Measurements from ENCODE around the gene HINFP. TPM values are rescaled to one million over a fixed set of nuclear protein-coding genes. Genes with fewer than 3 reads are reported as not detected.
"Not testable (repeated sequence)": the region's sequence is repeated elsewhere in the genome, so short reads cannot be mapped to it uniquely, and the experiment has no call there.

Gene HINFP
- total and polyA plus RNA-seq, 11 donors, result 9.4 to 16.3 (median 12.8) TPM

DNA sequence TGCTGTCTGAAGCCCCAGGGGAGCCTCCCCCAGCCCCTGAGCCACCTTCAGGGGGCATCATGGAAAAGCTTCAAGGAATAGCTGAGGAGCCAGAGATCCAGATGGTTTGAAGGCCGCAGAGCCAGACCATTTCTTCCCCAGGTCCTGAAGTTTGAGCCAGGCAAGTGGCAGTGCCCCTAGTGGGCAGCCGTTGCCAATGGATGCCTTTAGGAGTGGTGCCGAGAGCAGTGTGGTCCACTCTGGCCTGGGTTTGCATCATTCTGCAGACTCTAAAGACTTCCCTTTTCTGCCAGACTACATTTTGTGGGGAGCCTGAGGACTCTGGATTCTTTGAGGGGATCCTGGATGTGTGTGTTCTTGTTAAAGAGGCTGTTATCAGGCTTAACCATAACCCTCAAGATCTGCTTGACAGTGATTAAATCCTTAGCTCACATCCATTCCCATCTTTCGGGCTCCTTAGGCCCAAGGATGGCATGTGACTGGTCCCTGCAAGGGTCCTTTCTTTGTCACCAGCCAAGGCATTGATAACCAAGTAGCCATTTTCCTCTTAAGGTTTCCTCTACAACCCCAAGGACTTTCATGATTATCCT lies 13.1 kb downstream of the HINFP start:
- TF ChIP-seq POLR2A (IDR thresholded peaks at IDR 0.05) (no peak), CTCF (IDR thresholded peaks at IDR 0.05) (peak in 10 of 12 donors; percentile 21 to 51 (median 34))
- peak in 2 of 4 donors; percentile 41 to 62 for ATAC-seq
- WGBS, 4 donors, result 63 to 80% (median 75%) methylated on average over 4 of the region's 4 CpGs
- Histone ChIP-seq H3K36me3 (peaks cover 0 to 60% (median 56%) of the 10 kb centered on the region in 9 donors), H3K27me3 (no peaks in the 10 kb centered on the region), H3K4me1 (peaks cover 0 to 21% (median 0%) of the 10 kb centered on the region in 12 donors), H3K9me3 (no peaks in the 10 kb centered on the region), H3K27ac (no peak overlapping the region), H3K4me3 (no peak overlapping the region)
- no peak for DNase-seq
- intact Hi-C loops (cut with DNase I), result loop anchor here in 1 of 10 donors (10.0 kb wide), 1 partner anchor 150 kb away; no protein-coding TSS in a partner anchor

DNA sequence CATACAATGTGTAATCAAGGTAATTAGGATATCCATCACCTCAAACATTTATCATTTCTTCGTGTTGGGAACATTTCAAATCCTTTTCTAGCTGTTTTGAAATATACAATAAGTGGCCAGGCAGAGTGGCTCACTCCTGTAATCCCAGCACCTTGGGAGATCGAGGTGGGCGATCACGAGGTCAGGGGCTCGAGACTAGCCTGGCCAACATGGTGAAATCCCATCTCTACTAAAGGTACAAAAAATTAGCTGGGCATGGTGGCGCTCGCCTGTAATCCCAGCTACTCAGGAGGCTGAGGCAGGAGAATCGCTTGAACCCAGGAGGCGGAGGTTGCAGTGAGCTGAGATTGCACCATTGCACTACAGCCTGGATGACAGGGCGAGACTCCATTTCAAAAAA lies 17.9 kb downstream of the HINFP start:
- not testable (repeated sequence) for H3K27me3 ChIP-seq, H3K9me3 ChIP-seq, DNase-seq, H3K4me3 ChIP-seq, H3K27ac ChIP-seq, ATAC-seq
- Histone ChIP-seq H3K4me1 (peaks cover 0 to 10% (median 0%) of the 10 kb centered on the region in 12 donors), H3K36me3 (peaks cover 0 to 12% (median 8%) of the 10 kb centered on the region in 9 donors)
- WGBS, 4 donors, result 90 to 93% (median 92%) methylated on average over 10 of the region's 10 CpGs
- intact Hi-C loops (cut with DNase I), result loop anchor here in 1 of 10 donors (10.0 kb wide), 1 partner anchor 146 kb away; no protein-coding TSS in a partner anchor

GRCh38 chr11:119144825-119145486 lies 23.6 kb downstream of the HINFP start:
- ATAC-seq (peak; percentile 67 to 91 (median 81)), DNase-seq (peak in 4 of 5 donors; percentile 42 to 65 (median 47))
- Histone ChIP-seq H3K27me3 (peaks cover 0 to 39% (median 0%) of the 10 kb centered on the region in 9 donors), H3K9me3 (no peaks in the 10 kb centered on the region), H3K36me3 (no peaks in the 10 kb centered on the region), H3K4me3 (no peak overlapping the region), H3K27ac (no peak overlapping the region), H3K4me1 (peaks cover 0 to 23% (median 7%) of the 10 kb centered on the region in 12 donors)
- WGBS, 4 donors, result 13 to 17% (median 14%) methylated on average over 7 of the region's 7 CpGs
- intact Hi-C loops (cut with DNase I), result loop anchor here in 8 of 10 donors (1.0 to 10.0 kb wide), 8 partner anchors 47 to 332 kb away; partner anchors contain the start of genes MCAM (in 1 of the 8) and RNF26 (in 1 of the 8)
- no peak for TF ChIP-seq POLR2A (IDR thresholded peaks at IDR 0.05)
- TF ChIP-seq CTCF (IDR thresholded peaks at IDR 0.05), result peak; percentile 46 to 72 (median 62)

DNA sequence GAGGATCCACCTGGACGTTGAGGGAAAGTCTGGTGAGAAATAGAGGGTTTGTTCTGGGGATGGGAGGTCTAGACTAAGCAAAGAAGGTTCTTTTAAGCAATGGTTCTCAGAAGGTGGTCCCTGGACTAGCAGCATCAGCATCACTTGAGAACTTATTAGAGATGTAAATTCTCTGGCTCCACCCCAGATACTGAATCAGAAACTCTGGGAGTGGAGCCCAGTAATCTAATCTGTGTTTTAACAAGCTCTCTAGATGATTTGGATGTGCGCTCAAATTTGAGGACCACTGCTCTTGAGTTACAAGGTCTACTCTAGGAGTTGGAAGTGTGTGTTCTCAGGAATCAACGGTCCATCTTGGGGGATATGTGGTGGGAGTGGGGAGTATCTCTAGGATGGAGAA lies 24.2 kb downstream of the HINFP start:
- 37 to 51% (median 44%) methylated on average over 3 of the region's 3 CpGs for WGBS, 4 donors
- Histone ChIP-seq H3K36me3 (no peaks in the 10 kb centered on the region), H3K4me1 (peaks cover 0 to 23% (median 7%) of the 10 kb centered on the region in 12 donors), H3K9me3 (no peaks in the 10 kb centered on the region), H3K27ac (no peak overlapping the region), H3K27me3 (peaks cover 0 to 44% (median 0%) of the 10 kb centered on the region in 9 donors), H3K4me3 (no peak overlapping the region)
- TF ChIP-seq CTCF (IDR thresholded peaks at IDR 0.05), result no peak
- no peak for TF ChIP-seq POLR2A (IDR thresholded peaks at IDR 0.05)
- ATAC-seq, result no peak
- intact Hi-C loops (cut with DNase I), result loop anchor here in 8 of 10 donors (1.0 to 10.0 kb wide), 8 partner anchors 47 to 332 kb away; partner anchors contain the start of genes MCAM (in 1 of the 8) and RNF26 (in 1 of the 8)
- no peak for DNase-seq
